ENCODE results near the gene ZCCHC14. TPM values are rescaled to one million over a fixed set of nuclear protein-coding genes. Genes with fewer than 3 reads are reported as not detected.

Gene ZCCHC14
- total RNA-seq, 1 experiment from 2014 or later = 30.3 TPM

GRCh38 chr16:87375426-87376135, 117.2 kb downstream of the ZCCHC14 start:
- no peak for DNase-seq (ENCODE audit: low spot score)
- Histone ChIP-seq H3K9me3 (ENCODE audit: low read depth, low read length, poor library complexity, severe bottlenecking) (no peaks in the 10 kb centered on the region), H3K27me3 (replicated peaks; ENCODE audit: insufficient read depth, low read depth, low read length, poor library complexity) (no peaks in the 10 kb centered on the region), H3K36me3 (ENCODE audit: insufficient read depth, low read length, poor library complexity, severe bottlenecking) (no peaks in the 10 kb centered on the region), H3K27ac (ENCODE audit: low read depth, low read length, poor library complexity, severe bottlenecking) (no peak overlapping the region), H3K4me1 (ENCODE audit: insufficient read depth, low read length, poor library complexity, severe bottlenecking) (no peaks in the 10 kb centered on the region), H3K4me3 (ENCODE audit: low read depth, low read length, poor library complexity, severe bottlenecking) (no peak overlapping the region)
- CTCF ChIA-PET = no interaction called here
- intact Hi-C loops (cut with micrococcal nuclease; ENCODE audit: unreplicated experiment) = no loop called here
- POLR2A ChIA-PET (ENCODE audit: low non-redundant PET) = no interaction called here
- no peak for TF ChIP-seq CTCF (conservative IDR thresholded peaks at IDR 0.05; ENCODE audit: low read depth, low read length)
- TF ChIP-seq EZH2 (IDR thresholded peaks at IDR 0.05; ENCODE audit: borderline replicate concordance, low read depth, low read length, poor library complexity, severe bottlenecking) = no peak
- BruUV-seq (replicated peaks) = no TSS peak

- H3K27me3 ChIP-seq (replicated peaks; ENCODE audit: insufficient read depth, low read depth, low read length, poor library complexity) = no peaks in the 10 kb centered on the region
- no peaks in the 10 kb centered on the region for H3K36me3 ChIP-seq (ENCODE audit: insufficient read depth, low read length, poor library complexity, severe bottlenecking)
- ChIA-PET POLR2A (ENCODE audit: low non-redundant PET) (no interaction called here), CTCF (no interaction called here)
- H3K4me3 ChIP-seq (ENCODE audit: low read depth, low read length, poor library complexity, severe bottlenecking) = no peak overlapping the region
- H3K4me1 ChIP-seq (ENCODE audit: insufficient read depth, low read length, poor library complexity, severe bottlenecking) = no peaks in the 10 kb centered on the region
- no peak for DNase-seq (ENCODE audit: low spot score)
- H3K9me3 ChIP-seq (ENCODE audit: low read depth, low read length, poor library complexity, severe bottlenecking) = no peaks in the 10 kb centered on the region
- H3K27ac ChIP-seq (ENCODE audit: low read depth, low read length, poor library complexity, severe bottlenecking) = no peak overlapping the region
- intact Hi-C loops (cut with micrococcal nuclease; ENCODE audit: unreplicated experiment) = no loop called here
- BruUV-seq (replicated peaks) = no TSS peak
- TF ChIP-seq EZH2 (IDR thresholded peaks at IDR 0.05; ENCODE audit: borderline replicate concordance, low read depth, low read length, poor library complexity, severe bottlenecking) (no peak), CTCF (conservative IDR thresholded peaks at IDR 0.05; ENCODE audit: low read depth, low read length) (no peak)
Measured at GRCh38 chr16:87374313-87374712, 118.5 kb downstream of the ZCCHC14 start.

GRCh38 chr16:87372305-87372704, 120.5 kb downstream of the ZCCHC14 start:
- POLR2A ChIA-PET (ENCODE audit: low non-redundant PET) = no interaction called here
- intact Hi-C loops (cut with micrococcal nuclease; ENCODE audit: unreplicated experiment) = no loop called here
- TF ChIP-seq EZH2 (IDR thresholded peaks at IDR 0.05; ENCODE audit: borderline replicate concordance, low read depth, low read length, poor library complexity, severe bottlenecking) (no peak), CTCF (conservative IDR thresholded peaks at IDR 0.05; ENCODE audit: low read depth, low read length) (no peak)
- no peaks in the 10 kb centered on the region for H3K27me3 ChIP-seq (replicated peaks; ENCODE audit: insufficient read depth, low read depth, low read length, poor library complexity)
- no peaks in the 10 kb centered on the region for H3K36me3 ChIP-seq (ENCODE audit: insufficient read depth, low read length, poor library complexity, severe bottlenecking)
- no peaks in the 10 kb centered on the region for H3K4me1 ChIP-seq (ENCODE audit: insufficient read depth, low read length, poor library complexity, severe bottlenecking)
- no peak for DNase-seq (ENCODE audit: low spot score)
- no TSS peak for BruUV-seq (replicated peaks)
- H3K4me3 ChIP-seq (ENCODE audit: low read depth, low read length, poor library complexity, severe bottlenecking) = no peak overlapping the region
- no peaks in the 10 kb centered on the region for H3K9me3 ChIP-seq (ENCODE audit: low read depth, low read length, poor library complexity, severe bottlenecking)
- CTCF ChIA-PET = no interaction called here
- H3K27ac ChIP-seq (ENCODE audit: low read depth, low read length, poor library complexity, severe bottlenecking) = no peak overlapping the region
